Vagina (tissue), 2 donors: ENCODE measurements around the gene RADIL. TPM values are rescaled to one million over a fixed set of nuclear protein-coding genes. Genes with fewer than 3 reads are reported as not detected.
A peak's percentile ranks its signal among the peaks of the same experiment; 100 is the strongest.

Experiments
- DNase-seq, 2 donors: peaks; one replicate each; pipeline ENCODE4 v3.0.0-alpha.2; 2017; ENCODE audit errors: extremely low spot score in 2 of 2
- H3K27ac ChIP-seq: fragments of 200-600 bp; sonication (generic); one replicate; pipeline ENCODE4 v1.5.1; 2019
- H3K27me3 ChIP-seq: fragments of 200-600 bp; sonication (generic); one replicate; pipeline ENCODE4 v1.5.1; 2019
- H3K36me3 ChIP-seq, 2 donors: fragments of 200-600 bp; sonication (generic); one replicate each; pipeline ENCODE4 v1.5.1; 2017 to 2019
- H3K4me1 ChIP-seq: fragments of 200-600 bp; sonication (generic); one replicate; pipeline ENCODE4 v1.5.1; 2019
- H3K4me3 ChIP-seq, 2 donors: fragments of 200-600 bp; sonication (generic); 1 replicate in 1 of 2; 2 replicates in 1 of 2; pipeline ENCODE4 v1.5.1; 2016 to 2019
- H3K9me3 ChIP-seq: fragments of 200-600 bp; sonication (generic); one replicate; pipeline ENCODE4 v1.5.1; 2019
- POLR2A ChIP-seq, 2 donors: fragments of 450-650 bp; IDR thresholded peaks; one replicate each; pipeline ENCODE4 v1.6.1; 2017; ENCODE audit warnings: antibody characterized with exemption in 2 of 2, mild to moderate bottlenecking in 2 of 2, moderate library complexity in 2 of 2
- POLR2AphosphoS5 ChIP-seq, 2 donors: sonication (generic); formaldehyde crosslinking; IDR thresholded peaks; one replicate each; pipeline ENCODE4 v1.9.0; 2017; ENCODE audit warnings: antibody characterized with exemption in 2 of 2, mild to moderate bottlenecking in 2 of 2, low read depth in 1 of 2; ENCODE audit not compliant: insufficient read depth in 1 of 2
- intact Hi-C: fragments of 100-400 bp; cut with DNase I; formaldehyde crosslinking; loops from one replicate; pipeline ENCODE4 v1.15.1; 2023
- total RNA-seq: library from RNA; depleted of rRNA; stranded (reverse); fragments of >200 nt; gene quantifications from one replicate; pipeline ENCODE4 v1.2.3, GENCODE V29; 2016
- TF ChIP-seq, protein P1 (sequence below), 3 experiments: fragments of 450-650 bp in 2 of 3; fragments of 200-600 bp in 1 of 3; sonication (generic) in 1 of 3; IDR thresholded peaks; one replicate each; pipeline ENCODE4 v1.5.1; 2017 to 2019; ENCODE audit warnings: antibody characterized with exemption in 3 of 3, mild to moderate bottlenecking in 2 of 3, moderate library complexity in 2 of 3

RADIL gene
- total RNA-seq, 1 donor from 2014 or later: 16.5 TPM

- no peak overlapping the region for H3K4me3 ChIP-seq
- H3K4me1 ChIP-seq: peaks cover 10% of the 10 kb centered on the region
- TF ChIP-seq, protein P1, sequence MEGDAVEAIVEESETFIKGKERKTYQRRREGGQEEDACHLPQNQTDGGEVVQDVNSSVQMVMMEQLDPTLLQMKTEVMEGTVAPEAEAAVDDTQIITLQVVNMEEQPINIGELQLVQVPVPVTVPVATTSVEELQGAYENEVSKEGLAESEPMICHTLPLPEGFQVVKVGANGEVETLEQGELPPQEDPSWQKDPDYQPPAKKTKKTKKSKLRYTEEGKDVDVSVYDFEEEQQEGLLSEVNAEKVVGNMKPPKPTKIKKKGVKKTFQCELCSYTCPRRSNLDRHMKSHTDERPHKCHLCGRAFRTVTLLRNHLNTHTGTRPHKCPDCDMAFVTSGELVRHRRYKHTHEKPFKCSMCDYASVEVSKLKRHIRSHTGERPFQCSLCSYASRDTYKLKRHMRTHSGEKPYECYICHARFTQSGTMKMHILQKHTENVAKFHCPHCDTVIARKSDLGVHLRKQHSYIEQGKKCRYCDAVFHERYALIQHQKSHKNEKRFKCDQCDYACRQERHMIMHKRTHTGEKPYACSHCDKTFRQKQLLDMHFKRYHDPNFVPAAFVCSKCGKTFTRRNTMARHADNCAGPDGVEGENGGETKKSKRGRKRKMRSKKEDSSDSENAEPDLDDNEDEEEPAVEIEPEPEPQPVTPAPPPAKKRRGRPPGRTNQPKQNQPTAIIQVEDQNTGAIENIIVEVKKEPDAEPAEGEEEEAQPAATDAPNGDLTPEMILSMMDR (IDR thresholded peaks at IDR 0.05): no peak
- TF ChIP-seq POLR2AphosphoS5 (IDR thresholded peaks at IDR 0.05; ENCODE audit: insufficient read depth in 1 of 2, low read depth in 1 of 2) (no peak), POLR2A (IDR thresholded peaks at IDR 0.05) (no peak)
- H3K27me3 ChIP-seq: no peaks in the 10 kb centered on the region
- no peaks in the 10 kb centered on the region for H3K36me3 ChIP-seq
- H3K27ac ChIP-seq: no peak overlapping the region
- no peak for DNase-seq
- intact Hi-C loops: no loop called here
- no peaks in the 10 kb centered on the region for H3K9me3 ChIP-seq
Observed at GRCh38 chr7:4871930-4872675, 11.4 kb downstream of the RADIL start.

- intact Hi-C loops: no loop called here
- H3K36me3 ChIP-seq: no peaks in the 10 kb centered on the region
- no peaks in the 10 kb centered on the region for H3K9me3 ChIP-seq
- peaks cover 10% of the 10 kb centered on the region for H3K4me1 ChIP-seq
- no peaks in the 10 kb centered on the region for H3K27me3 ChIP-seq
- DNase-seq: no peak
- no peak overlapping the region for H3K4me3 ChIP-seq
- TF ChIP-seq, protein P1 (IDR thresholded peaks at IDR 0.05): no peak
- TF ChIP-seq POLR2AphosphoS5 (IDR thresholded peaks at IDR 0.05; ENCODE audit: insufficient read depth in 1 of 2, low read depth in 1 of 2) (no peak), POLR2A (IDR thresholded peaks at IDR 0.05) (no peak)
- H3K27ac ChIP-seq: no peak overlapping the region
Observed at GRCh38 chr7:4871056-4871680, 12.3 kb downstream of the RADIL start.

- no peaks in the 10 kb centered on the region for H3K36me3 ChIP-seq
- no peak for TF ChIP-seq POLR2AphosphoS5 (IDR thresholded peaks at IDR 0.05; ENCODE audit: insufficient read depth in 1 of 2, low read depth in 1 of 2)
- intact Hi-C loops: no loop called here
- no peak for DNase-seq
- no peaks in the 10 kb centered on the region for H3K4me1 ChIP-seq
- H3K9me3 ChIP-seq: no peaks in the 10 kb centered on the region
- no peak overlapping the region for H3K27ac ChIP-seq
- no peak overlapping the region for H3K4me3 ChIP-seq
- no peaks in the 10 kb centered on the region for H3K27me3 ChIP-seq
Observed at GRCh38 chr7:4868493-4868892, 15.0 kb downstream of the RADIL start.

DNA sequence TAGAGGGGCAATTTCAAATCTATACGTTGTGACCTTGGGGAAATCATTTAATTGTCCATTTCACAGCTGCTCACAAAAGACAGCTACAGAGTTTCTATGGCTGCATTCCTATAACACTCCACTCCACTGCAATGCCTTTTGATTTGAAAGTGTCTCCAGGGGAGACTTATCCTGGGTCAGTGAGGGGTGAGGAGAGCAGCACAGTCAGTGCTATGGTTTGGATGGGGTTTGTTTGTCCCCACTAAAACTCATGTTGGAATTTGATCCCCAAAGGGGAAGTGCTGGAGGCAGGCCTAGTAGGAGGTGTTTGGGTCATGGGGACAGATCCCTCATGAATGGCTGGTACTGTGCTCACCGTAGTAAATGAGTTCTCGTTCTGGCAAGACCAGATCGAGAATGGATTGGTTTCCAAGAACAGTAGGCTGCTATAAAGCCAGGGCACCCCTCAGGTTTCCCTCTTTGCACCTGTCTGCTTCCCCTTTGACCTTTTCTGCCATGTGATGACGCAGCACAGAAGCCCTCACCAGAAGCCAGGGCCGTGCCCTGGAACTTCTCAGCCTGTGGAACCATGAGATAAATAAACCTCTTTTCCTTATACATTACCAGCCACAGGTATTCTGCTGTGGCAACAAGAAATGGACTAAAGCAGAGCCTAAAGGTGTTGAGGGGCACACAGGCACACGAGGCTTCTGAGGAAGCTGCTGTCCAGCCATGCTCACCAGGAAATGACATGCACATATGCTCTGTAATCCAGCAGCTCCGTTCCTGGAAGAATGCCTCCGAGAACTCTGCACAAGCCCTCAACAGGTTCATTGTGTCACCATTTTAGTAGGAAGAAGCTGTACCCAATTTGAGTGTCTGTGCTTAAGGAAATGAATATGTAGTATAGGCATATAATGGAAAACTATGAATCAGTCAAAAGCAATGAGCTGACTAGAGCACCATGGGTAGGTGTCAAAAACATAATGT is 16.7 kb downstream of the RADIL start:
- Histone ChIP-seq H3K4me3 (no peak overlapping the region), H3K36me3 (no peaks in the 10 kb centered on the region), H3K4me1 (peaks cover 5% of the 10 kb centered on the region), H3K27me3 (peaks cover 4% of the 10 kb centered on the region), H3K27ac (no peak overlapping the region), H3K9me3 (no peaks in the 10 kb centered on the region)
- intact Hi-C loops: no loop called here
- no peak for DNase-seq
- TF ChIP-seq POLR2AphosphoS5 (IDR thresholded peaks at IDR 0.05; ENCODE audit: insufficient read depth in 1 of 2, low read depth in 1 of 2) (no peak), POLR2A (IDR thresholded peaks at IDR 0.05) (no peak)
- TF ChIP-seq, protein P1 (IDR thresholded peaks at IDR 0.05): no peak

DNA sequence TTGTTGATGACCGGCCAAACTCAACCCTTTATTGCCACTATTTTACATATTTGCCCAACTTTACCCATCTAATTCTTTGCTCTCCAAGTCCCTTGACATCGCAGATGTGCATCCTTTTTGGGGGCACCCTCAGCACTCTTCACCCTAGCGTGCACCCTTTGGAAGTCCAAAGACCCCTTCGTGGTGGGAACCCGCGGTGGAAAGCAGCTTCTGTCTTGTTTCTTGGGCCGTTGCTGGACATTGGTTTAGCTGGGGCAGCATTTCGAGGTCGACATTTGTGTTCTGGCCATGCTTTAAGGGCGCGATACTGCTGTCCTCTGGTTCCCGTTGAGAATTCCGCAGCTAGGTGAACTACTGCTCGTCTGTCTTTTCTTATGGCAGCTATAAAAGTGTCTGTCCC is 21.4 kb downstream of the RADIL start:
- TF ChIP-seq, protein P1 (IDR thresholded peaks at IDR 0.05): no peak
- TF ChIP-seq POLR2AphosphoS5 (IDR thresholded peaks at IDR 0.05; ENCODE audit: insufficient read depth in 1 of 2, low read depth in 1 of 2): no peak
- no peak for TF ChIP-seq POLR2A (IDR thresholded peaks at IDR 0.05)
- Histone ChIP-seq H3K4me1 (peaks cover 9% of the 10 kb centered on the region), H3K9me3 (no peaks in the 10 kb centered on the region), H3K27me3 (peaks cover 4% of the 10 kb centered on the region), H3K36me3 (no peaks in the 10 kb centered on the region), H3K4me3 (peak overlapping the region; percentile 34 to 47), H3K27ac (no peak overlapping the region)
- intact Hi-C loops: no loop called here
- no peak for DNase-seq
